ENCODE results near the gene FXYD6. TPM values are rescaled to one million over a fixed set of nuclear protein-coding genes. Genes with fewer than 3 reads are reported as not detected.

Gene FXYD6
- total and polyA plus RNA-seq, 2 of the 8 experiments (the other 6 are each of a cell fraction or from before 2014, with no cell fraction given): 44.6 to 117 TPM

DNA sequence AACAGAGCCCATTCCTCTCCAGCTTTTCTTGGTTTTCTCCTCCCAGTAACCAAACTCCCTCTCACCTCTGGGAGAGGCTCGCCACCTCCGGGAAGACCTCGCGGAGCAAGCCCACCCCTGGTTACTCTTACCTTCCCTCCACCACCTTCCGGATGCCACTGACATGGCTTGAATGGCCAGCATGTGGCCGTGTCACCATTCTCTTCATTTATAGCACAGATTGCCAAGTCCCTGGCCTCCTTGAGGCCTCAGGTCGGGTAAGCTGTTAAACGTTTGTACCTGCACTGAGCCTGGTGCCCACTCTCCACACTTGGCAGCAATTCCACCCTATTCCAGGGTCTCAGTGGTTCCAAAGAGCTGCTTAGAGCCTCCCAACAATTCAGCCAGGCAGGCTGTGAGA, 43.9 kb downstream of the FXYD6 start:
- Histone ChIP-seq H3K27me3 (replicated peaks in 1 of 4; ENCODE audit: control insufficient read depth in 3 of 4, extremely low read depth in 1 of 4, insufficient read depth in 3 of 4, low read length in 3 of 4) (no peaks in the 10 kb centered on the region), H3K79me2 (ENCODE audit: control insufficient read depth in 1 of 2, insufficient read depth in 2 of 2, low read length in 2 of 2) (no peaks in the 10 kb centered on the region), H2AFZ (ENCODE audit: low read length) (no peak overlapping the region), H3K14ac (ENCODE audit: insufficient read length) (no peak overlapping the region), H2AK5ac (ENCODE audit: low read depth, low read length) (no peak overlapping the region), H3K56ac (replicated peaks; ENCODE audit: insufficient read length, low read depth, low read length) (no peak overlapping the region), H2BK12ac (ENCODE audit: low read depth, low read length) (no peak overlapping the region), H2BK15ac (ENCODE audit: low read length) (no peak overlapping the region), H4K20me1 (replicated peaks in 1 of 2; ENCODE audit: control insufficient read depth in 1 of 2, insufficient read depth in 2 of 2, low read length in 2 of 2) (no peaks in the 10 kb centered on the region), H3K79me1 (ENCODE audit: low read depth, low read length) (no peaks in the 10 kb centered on the region), H3K9ac (replicated peaks in 1 of 4; ENCODE audit: extremely low read depth in 1 of 4, low read depth in 3 of 4, low read length in 3 of 4) (no peak overlapping the region), H3K27ac (ENCODE audit: low read depth, low read length) (no peak overlapping the region), H4K91ac (replicated peaks; ENCODE audit: insufficient read length, low read length) (no peak overlapping the region), H3K9me3 (ENCODE audit: insufficient read depth in 2 of 2, low read depth in 1 of 2, low read length in 1 of 2) (no peaks in the 10 kb centered on the region), H2BK20ac (ENCODE audit: low read length) (no peak overlapping the region), H3K4me2 (ENCODE audit: insufficient read depth in 1 of 2, low read depth in 2 of 2, low read length in 2 of 2) (no peak overlapping the region), H2BK5ac (ENCODE audit: low read depth, low read length) (no peak overlapping the region), H3K36me3 (ENCODE audit: control insufficient read depth in 2 of 4, insufficient read depth in 4 of 4, low read length in 3 of 4) (no peaks in the 10 kb centered on the region; a peak in 1 of 8 replicates), H3K4ac (replicated peaks; ENCODE audit: insufficient read length, low read depth, low read length) (no peak overlapping the region), H3K23ac (ENCODE audit: insufficient read length) (no peak overlapping the region), H4K8ac (ENCODE audit: extremely low read depth, insufficient read depth, low read length) (no peak overlapping the region), H3K4me3 (ENCODE audit: extremely low read depth in 1 of 4, insufficient read depth in 2 of 4, low read depth in 3 of 4, low read length in 4 of 4) (no peak overlapping the region), H4K5ac (ENCODE audit: insufficient read length, low read depth, low read length) (no peak overlapping the region), H3K23me2 (ENCODE audit: low read depth, low read length) (no peaks in the 10 kb centered on the region), H3K4me1 (replicated peaks in 1 of 4; ENCODE audit: control insufficient read depth in 3 of 4, insufficient read depth in 4 of 4, low read length in 3 of 4) (peaks cover 0 to 6% (median 1%) of the 10 kb centered on the region in 4 experiments; a peak in 3 of 7 replicates), H3K18ac (ENCODE audit: extremely low read depth, low read length) (no peak overlapping the region), H2BK120ac (replicated peaks; ENCODE audit: low read depth, low read length) (no peak overlapping the region)
- POLR2A ChIA-PET (ENCODE audit: partially characterized antibody): no interaction called here
- DNase-seq (ENCODE audit: low read depth in 1 of 2, low spot score in 2 of 2) (no peak), FAIRE-seq (no peak)
- 83% methylated on average over 8 of the region's 8 CpGs; no CpG with 5 or more reads in 1 of the 2 experiments for WGBS, 2 experiments (ENCODE audit: extremely low coverage in 1 of 2, insufficient coverage in 1 of 2, insufficient read length in 1 of 2, insufficient replicate concordance in 2 of 2, low coverage in 1 of 2, low lambda C conversion rate in 2 of 2, missing lambda C conversion rate in 1 of 2)
- CTCF ChIA-PET (ENCODE audit: partially characterized antibody): interaction anchor here (1.1 to 11.9 kb wide), 12 partner anchors 8 to 221 kb away, joined by 3 to 91 read pairs (median 6); partner anchors contain the start of gene FXYD2
- no peak for TF ChIP-seq TEAD4 (IDR thresholded peaks at IDR 0.05; ENCODE audit: low read depth, low read length)
- TF ChIP-seq TAF7 (optimal IDR thresholded peaks at IDR 0.05; ENCODE audit: borderline replicate concordance, low read depth, low read length): no peak
- no peak for TF ChIP-seq RBBP5 (IDR thresholded peaks at IDR 0.05; ENCODE audit: borderline replicate concordance, low read depth, low read length)
- no peak for TF ChIP-seq YY1 (IDR thresholded peaks at IDR 0.05; ENCODE audit: low read depth, low read length)
- TF ChIP-seq CHD1 (IDR thresholded peaks at IDR 0.05; ENCODE audit: low read depth, low read length): no peak
- no peak for TF ChIP-seq TAF1 (IDR thresholded peaks at IDR 0.05; ENCODE audit: low read depth, low read length)
- TF ChIP-seq SIRT6 (IDR thresholded peaks at IDR 0.05; ENCODE audit: low read length): no peak
- no peak for TF ChIP-seq RXRA (IDR thresholded peaks at IDR 0.05; ENCODE audit: insufficient read depth, low read depth, low read length)
- no peak for TF ChIP-seq MAFK (IDR thresholded peaks at IDR 0.05; ENCODE audit: low read depth, low read length)
- no peak for TF ChIP-seq SRF (IDR thresholded peaks at IDR 0.05; ENCODE audit: low read depth, low read length)
- no peak for TF ChIP-seq JUND (IDR thresholded peaks at IDR 0.05; ENCODE audit: low read length)
- no peak for TF ChIP-seq CTBP2 (IDR thresholded peaks at IDR 0.05; ENCODE audit: borderline replicate concordance, insufficient read depth, insufficient read length, low read length)
- TF ChIP-seq NANOG (IDR thresholded peaks at IDR 0.05; ENCODE audit: insufficient read depth, low read depth, low read length, poor library complexity, severe bottlenecking): no peak
